Endometrial microvascular endothelial cells (primary cell): Measurements from ENCODE around the gene EPS8L2. TPM values are rescaled to one million over a fixed set of nuclear protein-coding genes. Genes with fewer than 3 reads are reported as not detected.

Experiments
- in situ Hi-C: cut with HindIII; loops from 2 replicates; pipeline ENCODE4 v1.10.0; 2017; ENCODE audit warnings: low sequenced_read_pairs, low pct_unique_long_range_greater_than_20kb; ENCODE audit errors: inconsistent ontology term
- total RNA-seq: library from RNA; depleted of rRNA; stranded (reverse); fragments of >200 nt; gene quantifications from one replicate; pipeline ENCODE4 v1.2.3, GENCODE V29; 2015; ENCODE audit errors: inconsistent ontology term

The EPS8L2 gene
- total RNA-seq, 1 donor from 2014 or later: 0.56 TPM

- in situ Hi-C loops: no loop called here
These were observed 61.2 kb downstream of the EPS8L2 start for GRCh38 chr11:767238-767637.

- in situ Hi-C loops: no loop called here
These were observed 64.0 kb downstream of the EPS8L2 start for GRCh38 chr11:769887-770641.

- in situ Hi-C loops: no loop called here
These were observed 64.9 kb downstream of the EPS8L2 start for GRCh38 chr11:770642-771616.

- in situ Hi-C loops: no loop called here
These were observed 65.7 kb downstream of the EPS8L2 start for GRCh38 chr11:771617-772204.

- in situ Hi-C loops: no loop called here
These were observed 66.7 kb downstream of the EPS8L2 start for GRCh38 chr11:772429-773390.

GRCh38 chr11:773425-773824 lies 67.4 kb downstream of the EPS8L2 start:
- in situ Hi-C loops: no loop called here

GRCh38 chr11:773830-774229 lies 67.8 kb downstream of the EPS8L2 start:
- in situ Hi-C loops: no loop called here

- in situ Hi-C loops: no loop called here
These were observed 69.0 kb downstream of the EPS8L2 start for GRCh38 chr11:774873-775592.

- in situ Hi-C loops: no loop called here
These were observed 70.2 kb downstream of the EPS8L2 start for GRCh38 chr11:776263-776560.

- in situ Hi-C loops: no loop called here
These were observed 70.7 kb downstream of the EPS8L2 start for GRCh38 chr11:776561-777287.

Other genes starting within 250 kb of the EPS8L2 start
- 278 TPM for gene RNH1, start 199.0 kb upstream of the EPS8L2 start, total RNA-seq
- 82.1 TPM for gene HRAS, start 170.7 kb upstream of the EPS8L2 start, total RNA-seq
- gene LRRC56, start 168.7 kb upstream of the EPS8L2 start, total RNA-seq: not detected
- gene LMNTD2, start 145.5 kb upstream of the EPS8L2 start, total RNA-seq: 0.65 TPM
- 34.7 TPM for gene RASSF7, start 145.3 kb upstream of the EPS8L2 start, total RNA-seq
- gene PHRF1, start 129.8 kb upstream of the EPS8L2 start, total RNA-seq: 15.8 TPM
- 31.4 TPM for gene IRF7, start 90.3 kb upstream of the EPS8L2 start, total RNA-seq
- not detected for gene CDHR5, start 81.3 kb upstream of the EPS8L2 start, total RNA-seq
- gene SCT, start 79.0 kb upstream of the EPS8L2 start, total RNA-seq: not detected
- not detected for gene DRD4, start 69.0 kb upstream of the EPS8L2 start, total RNA-seq
- 28.2 TPM for gene DEAF1, start 11.0 kb upstream of the EPS8L2 start, total RNA-seq
- gene TMEM80, start 10.4 kb upstream of the EPS8L2 start, total RNA-seq: 29.5 TPM
- 293 TPM for gene TALDO1, start 41.2 kb downstream of the EPS8L2 start, total RNA-seq
- gene GATD1, start 71.3 kb downstream of the EPS8L2 start, total RNA-seq: 36.2 TPM
- gene CEND1, start 83.9 kb downstream of the EPS8L2 start, total RNA-seq: 0.46 TPM
- 44.4 TPM for gene SLC25A22, start 92.0 kb downstream of the EPS8L2 start, total RNA-seq
- 19.9 TPM for gene PIDD1, start 99.0 kb downstream of the EPS8L2 start, total RNA-seq
- gene RPLP2, start 103.7 kb downstream of the EPS8L2 start, total RNA-seq: 402 TPM
- gene PNPLA2, start 112.7 kb downstream of the EPS8L2 start, total RNA-seq: 11.1 TPM
- 6.6 TPM for gene CRACR2B, start 121.7 kb downstream of the EPS8L2 start, total RNA-seq
- 706 TPM for gene CD151, start 126.7 kb downstream of the EPS8L2 start, total RNA-seq
- 315 TPM for gene POLR2L, start 136.3 kb downstream of the EPS8L2 start, total RNA-seq
- 220 TPM for gene TSPAN4, start 136.6 kb downstream of the EPS8L2 start, total RNA-seq
- gene CHID1, start 204.6 kb downstream of the EPS8L2 start, total RNA-seq: 156 TPM
- gene AP2A2, start 219.6 kb downstream of the EPS8L2 start, total RNA-seq: 66.6 TPM